ENCODE results near the gene SLCO2A1.

GRCh38 chr3:133983576-133984560 is 45.9 kb downstream of the SLCO2A1 start:
- TF ChIP-seq, protein P1, sequence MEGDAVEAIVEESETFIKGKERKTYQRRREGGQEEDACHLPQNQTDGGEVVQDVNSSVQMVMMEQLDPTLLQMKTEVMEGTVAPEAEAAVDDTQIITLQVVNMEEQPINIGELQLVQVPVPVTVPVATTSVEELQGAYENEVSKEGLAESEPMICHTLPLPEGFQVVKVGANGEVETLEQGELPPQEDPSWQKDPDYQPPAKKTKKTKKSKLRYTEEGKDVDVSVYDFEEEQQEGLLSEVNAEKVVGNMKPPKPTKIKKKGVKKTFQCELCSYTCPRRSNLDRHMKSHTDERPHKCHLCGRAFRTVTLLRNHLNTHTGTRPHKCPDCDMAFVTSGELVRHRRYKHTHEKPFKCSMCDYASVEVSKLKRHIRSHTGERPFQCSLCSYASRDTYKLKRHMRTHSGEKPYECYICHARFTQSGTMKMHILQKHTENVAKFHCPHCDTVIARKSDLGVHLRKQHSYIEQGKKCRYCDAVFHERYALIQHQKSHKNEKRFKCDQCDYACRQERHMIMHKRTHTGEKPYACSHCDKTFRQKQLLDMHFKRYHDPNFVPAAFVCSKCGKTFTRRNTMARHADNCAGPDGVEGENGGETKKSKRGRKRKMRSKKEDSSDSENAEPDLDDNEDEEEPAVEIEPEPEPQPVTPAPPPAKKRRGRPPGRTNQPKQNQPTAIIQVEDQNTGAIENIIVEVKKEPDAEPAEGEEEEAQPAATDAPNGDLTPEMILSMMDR (IDR thresholded peaks at IDR 0.05), result no peak
- TF ChIP-seq EZH2 (IDR thresholded peaks at IDR 0.05), result no peak
- TF ChIP-seq EZH2phosphoT487 (IDR thresholded peaks at IDR 0.05), result no peak

All from neural progenitor cell (in vitro differentiated cells).